SHP77 treated with DMSO at 0.1 percent for 48 hours (cell line): ENCODE measurements around the gene ALG9.

Experiments
- DNase-seq: peaks from one replicate; lab custom pipeline; 2025; lab: John Stamatoyannopoulos, UW

ALG9 gene

GRCh38 chr11:111836162-111836561 lies 35.2 kb downstream of the ALG9 start:
- DNase-seq = no peak

- DNase-seq = no peak
These were observed 35.7 kb downstream of the ALG9 start for GRCh38 chr11:111835665-111836064.

- no peak for DNase-seq
These were observed 36.8 kb downstream of the ALG9 start for GRCh38 chr11:111834432-111835163.

GRCh38 chr11:111833524-111833923 lies 37.9 kb downstream of the ALG9 start:
- peak; percentile 62 for DNase-seq

GRCh38 chr11:111829185-111829968 lies 42.0 kb downstream of the ALG9 start:
- no peak for DNase-seq

- DNase-seq = no peak
These were observed 44.9 kb downstream of the ALG9 start for GRCh38 chr11:111826322-111826950.

- no peak for DNase-seq
These were observed 47.8 kb downstream of the ALG9 start for GRCh38 chr11:111823629-111824028.

- no peak for DNase-seq
These were observed 48.2 kb downstream of the ALG9 start for GRCh38 chr11:111823131-111823530.

GRCh38 chr11:111819829-111820237 lies 51.5 kb downstream of the ALG9 start:
- no peak for DNase-seq

- DNase-seq = peak; percentile 92
These were observed 52.1 kb downstream of the ALG9 start for GRCh38 chr11:111819161-111819828.

GRCh38 chr11:111815489-111815888 lies 55.9 kb downstream of the ALG9 start:
- no peak for DNase-seq

GRCh38 chr11:111814557-111815320 lies 56.6 kb downstream of the ALG9 start:
- DNase-seq = peak; percentile 25

GRCh38 chr11:111814106-111814505 lies 57.3 kb downstream of the ALG9 start:
- DNase-seq = no peak

- no peak for DNase-seq
These were observed 59.2 kb downstream of the ALG9 start for GRCh38 chr11:111812211-111812610.

GRCh38 chr11:111811445-111811844 lies 59.9 kb downstream of the ALG9 start:
- no peak for DNase-seq

GRCh38 chr11:111808834-111809233 lies 62.5 kb downstream of the ALG9 start:
- DNase-seq = no peak

GRCh38 chr11:111808063-111808588 lies 63.3 kb downstream of the ALG9 start:
- DNase-seq = no peak

GRCh38 chr11:111807076-111807475 lies 64.3 kb downstream of the ALG9 start:
- DNase-seq = no peak

- DNase-seq = no peak
These were observed 70.2 kb downstream of the ALG9 start for GRCh38 chr11:111801135-111801534.

- no peak for DNase-seq
These were observed 73.1 kb downstream of the ALG9 start for GRCh38 chr11:111798279-111798678.

- DNase-seq = no peak
These were observed 74.2 kb downstream of the ALG9 start for GRCh38 chr11:111797145-111797581.
